Adrenal gland (tissue), 5 donors: ENCODE measurements around the gene PNLIPRP2.

ENCODE experiments used
- CTCF ChIP-seq, 6 experiments: fragments of 450-650 bp in 4 of 6; fragments of 200-600 bp in 2 of 6; sonication (generic) in 1 of 6; IDR thresholded peaks; 1 replicate in 5 of 6; 2 replicates in 1 of 6; pipeline versions ENCODE4 v1.5.1 to v1.8.0; 2016 to 2021; ENCODE audit warnings: antibody characterized with exemption in 6 of 6, mild to moderate bottlenecking in 2 of 6, moderate library complexity in 1 of 6
- POLR2A ChIP-seq, 2 donors: fragments of 450-650 bp; IDR thresholded peaks; one replicate each; pipeline ENCODE4 v1.6.1; 2017; ENCODE audit warnings: antibody characterized with exemption in 2 of 2, mild to moderate bottlenecking in 2 of 2, moderate library complexity in 1 of 2
- donor health status: DM: no; HTN: no; CAD: no.

GRCh38 chr10:116660860-116661259, 40.1 kb downstream of the PNLIPRP2 start:
- TF ChIP-seq CTCF (IDR thresholded peaks at IDR 0.05) (no peak), POLR2A (IDR thresholded peaks at IDR 0.05) (no peak)
